H1 (cell line): ENCODE results near the gene MUC5AC.

ENCODE experiments used
- CEBPB ChIP-seq: IDR thresholded peaks from 2 replicates; pipeline ENCODE4 v1.6.1; 2012; ENCODE audit warnings: low read depth, low read length
- EP300 ChIP-seq, 2 experiments: IDR thresholded peaks; 1 replicate in 1 of 2; 2 replicates in 1 of 2; pipeline ENCODE4 v1.6.1; 2011 to 2012; ENCODE audit warnings: low read depth in 2 of 2, low read length in 2 of 2, mild to moderate bottlenecking in 2 of 2, borderline replicate concordance in 1 of 2, inconsistent platforms in 1 of 2, moderate library complexity in 1 of 2
- GABPA ChIP-seq: IDR thresholded peaks from 2 replicates; pipeline ENCODE4 v1.6.1; 2011; ENCODE audit warnings: mild to moderate bottlenecking, low read length, moderate library complexity, borderline replicate concordance; ENCODE audit not compliant: insufficient read depth
- POLR2A ChIP-seq, 2 experiments: IDR thresholded peaks; 1 replicate in 1 of 2; 2 replicates in 1 of 2; pipeline ENCODE4 v1.6.1; 2011; ENCODE audit warnings: low read depth in 2 of 2, low read length in 2 of 2, mild to moderate bottlenecking in 2 of 2; ENCODE audit errors: control extremely low read depth in 1 of 2
- RAD21 ChIP-seq, 2 experiments: IDR thresholded peaks in 1 of 2; conservative IDR thresholded peaks in 1 of 2; 2 replicates each; pipeline ENCODE4 v1.6.1; 2011; ENCODE audit warnings: low read depth in 2 of 2, low read length in 2 of 2, improper control_type of control experiment in 1 of 2, inconsistent platforms in 1 of 2, mild to moderate bottlenecking in 1 of 2, moderate library complexity in 1 of 2
- RXRA ChIP-seq: IDR thresholded peaks from 2 replicates; pipeline ENCODE4 v1.6.1; 2011; ENCODE audit warnings: low read depth, mild to moderate bottlenecking, low read length, moderate library complexity; ENCODE audit not compliant: insufficient read depth
- SP1 ChIP-seq: IDR thresholded peaks from 2 replicates; pipeline ENCODE4 v1.6.1; 2011; ENCODE audit warnings: low read depth, low read length
- ZNF274 ChIP-seq: IDR thresholded peaks from 2 replicates; pipeline ENCODE4 v1.7.0; 2012; ENCODE audit warnings: low read length, borderline replicate concordance; ENCODE audit errors: extremely low read depth
- TF ChIP-seq, protein P1 (sequence below), 3 experiments: IDR thresholded peaks; 1 replicate in 2 of 3; 2 replicates in 1 of 3; pipeline versions ENCODE4 v1.5.1 to v1.6.1; 2011; ENCODE audit warnings: low read length in 3 of 3, mild to moderate bottlenecking in 3 of 3, inconsistent platforms in 2 of 3, low read depth in 1 of 3, moderate library complexity in 1 of 3; ENCODE audit not compliant: insufficient read depth in 1 of 3; ENCODE audit errors: control extremely low read depth in 1 of 3

DNA sequence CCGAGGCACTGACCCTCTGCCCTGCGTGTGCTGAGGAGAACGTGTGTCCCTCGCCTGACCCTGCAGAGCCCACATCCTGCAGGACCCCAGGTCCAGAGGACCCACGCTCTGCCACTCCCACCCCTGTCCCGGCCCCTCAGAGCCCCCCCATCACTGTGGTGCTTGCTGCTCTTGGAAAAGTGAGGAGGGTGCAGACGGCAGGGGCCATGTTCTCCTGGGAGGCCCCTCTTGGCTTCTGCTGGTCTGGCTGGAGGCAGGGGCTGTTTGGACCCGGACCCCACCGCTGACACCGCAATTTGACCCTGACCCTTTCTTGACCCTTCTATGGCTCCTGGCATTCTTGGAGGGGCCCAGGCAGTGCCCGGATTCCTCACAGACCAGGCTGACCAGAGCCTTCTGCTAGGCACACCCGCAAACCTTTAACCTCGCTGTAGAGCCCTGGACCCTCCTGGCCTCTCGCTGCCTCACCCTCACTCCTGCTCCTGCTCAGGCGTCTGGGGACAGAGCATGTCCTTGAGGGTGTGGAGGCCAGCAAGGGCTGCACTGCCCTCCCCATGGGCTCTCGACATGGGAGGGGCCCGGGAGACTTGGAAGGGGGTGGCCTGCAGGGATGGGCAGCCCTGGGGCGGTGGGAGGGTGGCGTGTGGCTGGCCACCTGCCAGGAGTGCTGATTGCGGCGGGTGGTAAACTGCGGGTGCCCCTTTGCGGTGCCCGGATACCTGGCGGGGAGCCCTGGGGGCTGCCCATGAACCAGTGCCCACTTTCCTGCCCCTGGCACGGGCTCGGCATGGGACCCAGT, 37.0 kb upstream of the MUC5AC start:
- TF ChIP-seq SP1, result no peak
- TF ChIP-seq EP300 (IDR thresholded peaks at IDR 0.05; ENCODE audit: borderline replicate concordance in 1 of 2, low read depth in 2 of 2, low read length in 2 of 2), result no peak
- TF ChIP-seq ZNF274, result no peak
- TF ChIP-seq CEBPB, result no peak
- TF ChIP-seq, protein P1, sequence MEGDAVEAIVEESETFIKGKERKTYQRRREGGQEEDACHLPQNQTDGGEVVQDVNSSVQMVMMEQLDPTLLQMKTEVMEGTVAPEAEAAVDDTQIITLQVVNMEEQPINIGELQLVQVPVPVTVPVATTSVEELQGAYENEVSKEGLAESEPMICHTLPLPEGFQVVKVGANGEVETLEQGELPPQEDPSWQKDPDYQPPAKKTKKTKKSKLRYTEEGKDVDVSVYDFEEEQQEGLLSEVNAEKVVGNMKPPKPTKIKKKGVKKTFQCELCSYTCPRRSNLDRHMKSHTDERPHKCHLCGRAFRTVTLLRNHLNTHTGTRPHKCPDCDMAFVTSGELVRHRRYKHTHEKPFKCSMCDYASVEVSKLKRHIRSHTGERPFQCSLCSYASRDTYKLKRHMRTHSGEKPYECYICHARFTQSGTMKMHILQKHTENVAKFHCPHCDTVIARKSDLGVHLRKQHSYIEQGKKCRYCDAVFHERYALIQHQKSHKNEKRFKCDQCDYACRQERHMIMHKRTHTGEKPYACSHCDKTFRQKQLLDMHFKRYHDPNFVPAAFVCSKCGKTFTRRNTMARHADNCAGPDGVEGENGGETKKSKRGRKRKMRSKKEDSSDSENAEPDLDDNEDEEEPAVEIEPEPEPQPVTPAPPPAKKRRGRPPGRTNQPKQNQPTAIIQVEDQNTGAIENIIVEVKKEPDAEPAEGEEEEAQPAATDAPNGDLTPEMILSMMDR (IDR thresholded peaks at IDR 0.05; ENCODE audit: control extremely low read depth in 1 of 3, insufficient read depth in 1 of 3, low read depth in 1 of 3, low read length in 3 of 3), result no peak
- TF ChIP-seq GABPA, result no peak
- no peak for TF ChIP-seq RAD21 (IDR thresholded peaks at IDR 0.05 in 1 of 2, conservative IDR thresholded peaks at IDR 0.05 in 1 of 2; ENCODE audit: low read depth in 2 of 2, low read length in 2 of 2)
- no peak for TF ChIP-seq POLR2A (IDR thresholded peaks at IDR 0.05; ENCODE audit: control extremely low read depth in 1 of 2, low read depth in 2 of 2, low read length in 2 of 2)
- TF ChIP-seq RXRA, result no peak
